IMR-90 (cell line): ENCODE measurements around the gene SURF6. TPM values are rescaled to one million over a fixed set of nuclear protein-coding genes. Genes with fewer than 3 reads are reported as not detected.

Experiments
- ATAC-seq: fragments of 200-7000 bp; cut with Tn5 transposase; 2 replicates; pipeline ENCODE4 v1.9.1; 2020; ENCODE audit warnings: low read depth, mild to moderate bottlenecking, moderate library complexity
- BruUV-seq: library from RNA; stranded (reverse); fragments of 400-500 nt; replicated peaks from 2 replicates; lab custom pipeline; 2021; lab: Mats Ljungman, UMichigan
- CTCF ChIA-PET: fragments of 300-600 bp; formaldehyde crosslinking; extraction: SDS; loops from one replicate; lab custom pipeline; 2021; ENCODE audit warnings: antibody characterized with exemption; lab: Yijun Ruan, JAX
- POLR2A ChIA-PET: fragments of 300-600 bp; sonication (Branson Sonifier 250); formaldehyde crosslinking; loops from one replicate; lab custom pipeline; 2022; ENCODE audit warnings: antibody characterized with exemption; ENCODE audit not compliant: unreplicated experiment; lab: Charles Lee
- DNase-seq: peaks from one replicate; pipeline ENCODE4 v3.0.0; 2013
- H2AFZ ChIP-seq: replicated peaks from 2 replicates; pipeline ENCODE3; 2013; ENCODE audit warnings: low read length, mild to moderate bottlenecking; ENCODE audit not compliant: poor library complexity
- H2AK5ac ChIP-seq: 2 replicates; pipeline ENCODE4 v1.6.1; 2013; ENCODE audit warnings: low read depth, low read length, inconsistent platforms
- H2AK9ac ChIP-seq: replicated peaks from 2 replicates; pipeline ENCODE3; 2013; ENCODE audit warnings: mild to moderate bottlenecking, low read depth, low read length, moderate library complexity; ENCODE audit not compliant: poor library complexity
- H2BK120ac ChIP-seq: 2 replicates; pipeline ENCODE4 v1.6.1; 2013; ENCODE audit warnings: low read depth, low read length, inconsistent platforms
- H2BK15ac ChIP-seq: 3 replicates; pipeline ENCODE4 v1.6.1; 2013; ENCODE audit warnings: low read depth, low read length, inconsistent platforms
- H2BK20ac ChIP-seq: 2 replicates; pipeline ENCODE4 v1.6.1; 2013; ENCODE audit warnings: low read depth, mild to moderate bottlenecking, inconsistent platforms, low read length, moderate library complexity
- H2BK5ac ChIP-seq: 2 replicates; pipeline ENCODE4 v1.6.1; 2013; ENCODE audit warnings: mild to moderate bottlenecking, low read depth, low read length, inconsistent platforms; ENCODE audit not compliant: poor library complexity, severe bottlenecking
- H3K14ac ChIP-seq: replicated peaks from 2 replicates; pipeline ENCODE4 v1.6.1; 2013; ENCODE audit warnings: low read depth, low read length, inconsistent platforms
- H3K18ac ChIP-seq: 2 replicates; pipeline ENCODE4 v1.6.1; 2013; ENCODE audit warnings: low read depth, low read length, control low read depth
- H3K23ac ChIP-seq: 2 replicates; pipeline ENCODE4 v1.6.1; 2013; ENCODE audit warnings: low read depth, low read length, inconsistent platforms
- H3K27ac ChIP-seq: 2 replicates; pipeline ENCODE4 v1.5.1; 2013; ENCODE audit warnings: mild to moderate bottlenecking, control low read depth, low read length; ENCODE audit not compliant: insufficient read depth
- H3K27me3 ChIP-seq: 2 replicates; pipeline ENCODE4 v1.6.1; 2013; ENCODE audit warnings: low read length; ENCODE audit not compliant: control insufficient read depth, insufficient read depth
- H3K36me3 ChIP-seq: 2 replicates; pipeline ENCODE4 v1.6.1; 2013; ENCODE audit warnings: low read length, mixed read lengths; ENCODE audit not compliant: control insufficient read depth, insufficient read depth
- H3K4ac ChIP-seq: 2 replicates; pipeline ENCODE4 v1.6.1; 2013; ENCODE audit warnings: low read depth, low read length, inconsistent platforms
- H3K4me1 ChIP-seq: 2 replicates; pipeline ENCODE4 v1.6.1; 2013; ENCODE audit warnings: low read length, mixed read lengths; ENCODE audit not compliant: control insufficient read depth, insufficient read depth
- H3K4me2 ChIP-seq: 2 replicates; pipeline ENCODE4 v1.6.1; 2013; ENCODE audit warnings: low read depth, mild to moderate bottlenecking, control low read depth, low read length, moderate library complexity
- H3K4me3 ChIP-seq: 2 replicates; pipeline ENCODE4 v1.5.1; 2013; ENCODE audit warnings: low read depth, mild to moderate bottlenecking, control low read depth, low read length, moderate library complexity; ENCODE audit not compliant: insufficient read depth
- H3K56ac ChIP-seq: 2 replicates; pipeline ENCODE4 v1.6.1; 2013; ENCODE audit warnings: low read length, inconsistent platforms; ENCODE audit not compliant: insufficient read depth; ENCODE audit errors: extremely low read depth
- H3K79me1 ChIP-seq, 2 experiments: 2 replicates each; pipeline ENCODE4 v1.6.1; 2013; ENCODE audit warnings: low read length in 2 of 2, inconsistent platforms in 1 of 2, low read depth in 1 of 2
- H3K9ac ChIP-seq: 2 replicates; pipeline ENCODE4 v1.6.1; 2013; ENCODE audit warnings: low read depth, low read length, control low read depth
- H3K9me1 ChIP-seq: 2 replicates; pipeline ENCODE4 v1.6.1; 2013; ENCODE audit warnings: low read length, inconsistent platforms; ENCODE audit not compliant: insufficient read depth
- H3K9me3 ChIP-seq: 2 replicates; pipeline ENCODE4 v1.6.1; 2013; ENCODE audit warnings: low read length; ENCODE audit not compliant: control insufficient read depth, insufficient read depth
- H4K20me1 ChIP-seq: 2 replicates; pipeline ENCODE4 v1.6.1; 2013; ENCODE audit warnings: low read length, inconsistent platforms; ENCODE audit not compliant: insufficient read depth
- H4K5ac ChIP-seq: 2 replicates; pipeline ENCODE4 v1.6.1; 2013; ENCODE audit warnings: mild to moderate bottlenecking, low read depth, low read length, control low read depth
- H4K8ac ChIP-seq, 2 experiments: 2 replicates each; pipeline ENCODE4 v1.6.1; 2013; ENCODE audit warnings: low read depth in 2 of 2, low read length in 2 of 2, control low read depth in 1 of 2, inconsistent platforms in 1 of 2
- H4K91ac ChIP-seq: 2 replicates; pipeline ENCODE4 v1.6.1; 2013; ENCODE audit warnings: low read depth, low read length, inconsistent platforms; ENCODE audit not compliant: insufficient read depth
- MXI1 ChIP-seq: IDR thresholded peaks from 2 replicates; pipeline ENCODE4 v1.6.1; 2012; ENCODE audit warnings: low read depth, mild to moderate bottlenecking, low read length, moderate library complexity, borderline replicate concordance
- WGBS, 2 experiments: methylation state at CpG; one replicate each; pipeline versions ENCODE4 v1.1.5 to v1.1.7; 2013; ENCODE audit warnings: missing lambda C conversion rate in 2 of 2; ENCODE audit not compliant: insufficient read length in 1 of 2; ENCODE audit errors: extremely low coverage in 2 of 2; 5-methylcytosine and 5-hydroxymethylcytosine counted together
- dilution Hi-C: fragments of 300-500 bp; cut with HindIII; formaldehyde crosslinking; loops from one replicate; pipeline ENCODE4 v1.14.3; 2018; ENCODE audit warnings: low sequenced_read_pairs; ENCODE audit not compliant: unreplicated experiment
- in situ Hi-C: fragments of 300-500 bp; cut with MboI; formaldehyde crosslinking; loops from 3 replicates; pipeline ENCODE4 v1.14.3; 2019; ENCODE audit warnings: low sequenced_read_pairs, inconsistent platforms, mixed read lengths
- intact Hi-C: fragments of 100-400 bp; cut with micrococcal nuclease; formaldehyde crosslinking; loops from 2 replicates; pipeline ENCODE4 v1.10.0; 2022
- polyA plus RNA-seq, 3 experiments: library from polyadenylated mRNA; depleted of rRNA; stranded (reverse); fragments of >200 nt; gene quantifications; 2 replicates each; pipeline ENCODE4 v1.2.3, GENCODE V29; 2012; ENCODE audit warnings: low replicate concordance in 1 of 3
- total RNA-seq: library from RNA; depleted of rRNA; stranded (reverse); fragments of >200 nt; gene quantifications from 2 replicates; pipeline ENCODE4 v1.2.3, GENCODE V29; 2012

Gene SURF6
- total and polyA plus RNA-seq, 2 of the 4 experiments (the other 2 are of a cell fraction), result 6.1 to 12.8 TPM

GRCh38 chr9:133382507-133383141 is 46.6 kb upstream of the SURF6 start:
- no peak for TF ChIP-seq MXI1
- Histone ChIP-seq H2AFZ (no peak overlapping the region), H4K91ac (no peak overlapping the region), H2BK15ac (no peak overlapping the region), H3K18ac (no peak overlapping the region), H3K4me2 (no peak overlapping the region), H3K56ac (no peak overlapping the region), H3K27ac (no peak overlapping the region), H4K8ac (no peak overlapping the region), H3K79me1 (no peaks in the 10 kb centered on the region), H3K4me3 (no peak overlapping the region), H2AK5ac (no peak overlapping the region), H3K27me3 (no peaks in the 10 kb centered on the region), H2BK5ac (peak overlapping the region; percentile 81), H3K14ac (no peak overlapping the region), H2AK9ac (no peak overlapping the region), H2BK120ac (no peak overlapping the region), H3K23ac (no peak overlapping the region), H3K9ac (no peak overlapping the region), H4K5ac (no peak overlapping the region), H2BK20ac (no peak overlapping the region), H3K36me3 (no peaks in the 10 kb centered on the region), H4K20me1 (no peaks in the 10 kb centered on the region; the same call in 1 of the 2 replicates), H3K4me1 (no peaks in the 10 kb centered on the region), H3K4ac (no peak overlapping the region), H3K9me3 (no peaks in the 10 kb centered on the region), H3K9me1 (no peaks in the 10 kb centered on the region)
- ChIA-PET POLR2A (no interaction called here), CTCF (no interaction called here)
- ATAC-seq (no peak), DNase-seq (no peak)
- BruUV-seq, result no TSS peak
- intact Hi-C loops (no loop called here), in situ Hi-C loops (no loop called here), dilution Hi-C loops (no loop called here)
- WGBS, 2 experiments, result 76% methylated on average over 4 of the region's 4 CpGs; no CpG with 5 or more reads in 1 of the 2 experiments
